22Rv1 (cell line): ENCODE measurements around the gene TSPAN12.

Experiments
- CTCF ChIP-seq: fragments of 450-650 bp; IDR thresholded peaks from 2 replicates; pipeline ENCODE4 v1.5.1; 2017; ENCODE audit warnings: mild to moderate bottlenecking
- ZFX ChIP-seq: fragments of 450-650 bp; IDR thresholded peaks from 2 replicates; pipeline ENCODE4 v1.6.1; 2017; ENCODE audit warnings: antibody characterized with exemption, borderline replicate concordance

- TF ChIP-seq CTCF (no peak), ZFX (no peak)
These were observed 16.8 kb upstream of the TSPAN12 start for GRCh38 chr7:120874722-120875121.
